GM18858 (cell line): ENCODE measurements around the gene CACNA1S.

ENCODE experiments used
- ATAC-seq: cut with Tn5 transposase; IDR thresholded peaks from one replicate; pipeline ENCODE4 v1.9.1; 2021; ENCODE audit not compliant: unreplicated experiment

Gene CACNA1S

DNA sequence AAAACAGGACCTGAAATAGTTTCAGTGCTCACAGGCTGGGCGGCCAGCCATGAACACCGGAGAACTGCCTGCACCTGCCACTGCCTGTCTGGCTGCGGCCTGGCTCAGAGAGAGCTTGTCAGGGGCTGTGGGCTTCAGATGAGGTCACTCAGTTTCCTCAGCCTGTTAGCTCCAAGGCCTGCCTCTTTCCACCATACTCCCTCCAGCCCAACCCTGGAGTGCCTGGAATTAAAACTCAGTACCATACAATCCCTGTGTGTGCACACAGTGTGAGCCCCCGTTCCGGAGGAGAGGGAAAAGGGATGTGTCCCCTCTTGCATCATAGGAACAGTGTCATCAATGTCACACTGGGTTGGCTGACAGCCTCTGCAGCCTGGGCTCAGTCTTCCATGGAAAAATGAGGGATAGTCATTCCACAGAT is 16.2 kb downstream of the CACNA1S start:
- no peak for ATAC-seq

DNA sequence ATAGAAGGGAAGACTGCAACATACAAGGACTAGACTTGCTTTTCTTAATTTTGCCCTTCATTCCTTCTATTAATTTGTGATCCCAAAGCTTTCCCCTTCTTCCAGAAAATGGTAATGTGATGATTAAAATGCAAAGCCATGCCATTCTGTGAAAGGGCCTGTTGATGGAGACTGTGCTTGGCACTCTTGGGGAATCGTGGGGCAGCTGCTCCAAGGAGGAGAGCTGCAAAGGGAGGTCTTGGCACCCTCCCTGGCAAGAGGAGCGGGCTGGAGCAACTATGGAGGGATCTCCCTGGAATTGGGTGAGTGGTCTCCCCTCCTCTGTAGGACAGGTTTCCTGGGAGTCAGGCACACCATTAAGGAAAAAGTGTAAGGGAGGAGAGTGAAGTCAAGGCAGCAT is 16.6 kb downstream of the CACNA1S start:
- ATAC-seq = no peak

DNA sequence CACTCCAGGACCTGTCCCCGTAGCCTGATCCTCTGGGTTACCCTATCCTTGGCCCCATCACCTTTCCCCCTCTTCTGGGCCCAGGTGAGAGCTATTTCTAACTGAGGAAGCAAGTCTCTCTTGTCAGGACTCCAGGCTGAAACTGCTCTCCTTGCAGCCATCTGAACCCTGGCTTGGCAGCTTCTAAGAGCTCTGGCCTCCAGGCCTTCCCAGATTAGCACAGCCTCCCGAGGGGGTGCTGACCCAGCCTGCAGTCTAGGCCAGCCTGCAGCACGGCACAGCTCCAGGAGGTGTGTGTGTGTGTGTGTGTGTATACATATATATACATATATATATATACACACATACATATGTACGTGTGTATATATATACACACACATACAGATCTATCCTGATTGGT is 17.4 kb downstream of the CACNA1S start:
- no peak for ATAC-seq

DNA sequence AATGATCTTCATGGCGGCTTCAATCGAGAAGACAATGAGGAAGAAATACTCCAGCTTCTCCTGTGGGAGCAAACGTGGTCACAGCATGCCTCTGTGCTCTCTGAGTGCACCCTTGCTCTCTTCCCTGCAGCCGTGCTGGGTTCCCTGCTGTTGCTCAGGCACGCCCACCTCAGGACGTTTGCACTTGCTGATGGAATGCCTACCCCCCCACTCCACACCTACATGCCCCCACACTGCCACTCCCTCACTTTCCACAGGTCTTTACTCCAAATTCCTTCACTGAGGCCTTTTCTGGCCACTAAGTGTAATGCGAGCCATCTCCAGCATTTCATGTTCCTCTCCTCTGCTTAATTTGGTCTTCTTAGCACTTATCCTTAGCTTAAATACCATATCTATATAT is 18.3 kb downstream of the CACNA1S start:
- no peak for ATAC-seq

DNA sequence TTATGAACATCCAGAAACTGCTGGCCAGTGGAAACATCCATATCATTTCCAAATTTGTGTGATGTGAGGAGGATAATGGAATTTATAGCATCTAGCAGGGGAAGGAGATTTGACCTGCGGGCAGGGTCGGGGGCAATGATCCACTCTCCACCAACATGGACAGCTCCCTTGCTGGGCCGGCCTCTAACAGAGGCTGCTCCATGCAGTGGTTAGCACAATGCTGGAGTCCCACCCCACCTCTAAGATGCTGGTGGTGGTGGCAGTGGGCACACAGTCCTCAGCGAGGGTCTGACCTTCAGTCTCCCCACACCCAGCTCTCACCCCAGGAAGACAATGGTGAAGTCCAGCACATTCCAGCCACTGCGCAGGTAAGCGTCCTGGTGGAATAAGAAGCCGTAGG is 18.7 kb downstream of the CACNA1S start:
- ATAC-seq = no peak

DNA sequence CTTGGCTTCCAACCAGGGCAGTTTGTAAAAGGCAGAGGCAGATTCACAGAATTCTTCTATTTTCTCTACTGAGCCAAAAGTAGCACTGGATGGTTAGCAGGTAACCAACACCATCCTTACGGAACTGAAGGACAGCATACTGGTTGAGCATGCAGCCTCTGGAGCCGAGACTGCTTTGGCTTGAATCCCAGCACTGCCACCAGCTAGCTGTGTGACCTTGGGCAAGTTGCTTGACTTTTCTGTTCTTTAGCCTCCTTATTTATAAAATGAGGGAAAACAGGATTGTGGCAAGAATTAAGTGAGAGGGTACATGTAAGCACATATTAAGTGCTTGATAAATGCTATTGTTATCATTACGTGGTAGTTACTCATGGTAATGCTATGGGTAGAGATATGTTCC is 19.5 kb downstream of the CACNA1S start:
- ATAC-seq = no peak

DNA sequence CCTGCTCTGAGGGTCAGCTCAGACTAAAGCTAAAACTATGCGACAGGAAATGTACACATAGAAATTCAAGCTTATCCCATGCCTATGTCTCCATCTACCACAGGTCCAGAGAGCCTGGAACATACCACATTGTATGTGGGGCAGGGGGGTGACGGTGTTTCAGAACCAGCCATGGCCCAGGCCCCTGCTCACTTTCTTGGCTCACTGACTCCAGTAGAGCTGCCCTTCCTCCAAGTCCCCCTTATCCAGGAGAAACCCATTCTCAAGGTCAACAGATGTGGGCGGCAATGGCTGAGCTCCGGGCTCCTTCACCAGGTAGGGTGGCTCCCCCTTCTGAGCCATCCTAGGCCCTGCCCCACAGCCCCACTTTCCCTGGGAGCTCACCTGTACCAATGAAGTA is 21.0 kb downstream of the CACNA1S start:
- no peak for ATAC-seq

DNA sequence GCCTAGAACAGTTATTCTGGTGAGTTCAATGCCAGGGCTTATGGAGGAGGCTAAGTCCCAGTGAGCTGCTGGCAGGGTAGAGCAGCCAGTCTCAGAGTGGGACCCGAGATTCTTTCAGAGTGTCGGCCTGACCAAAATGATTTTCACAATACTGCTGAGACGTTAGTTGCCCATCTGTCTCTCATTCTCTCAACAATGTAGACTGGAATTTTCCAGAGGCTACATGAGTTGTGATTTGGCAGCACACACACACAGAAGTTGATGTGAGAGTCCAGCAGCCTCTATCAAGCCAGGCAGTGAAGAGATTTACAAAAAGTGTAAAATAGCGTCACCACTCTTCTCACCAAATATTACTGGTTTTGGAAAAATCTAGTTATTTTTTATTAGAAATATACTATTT is 21.7 kb downstream of the CACNA1S start:
- ATAC-seq = no peak

DNA sequence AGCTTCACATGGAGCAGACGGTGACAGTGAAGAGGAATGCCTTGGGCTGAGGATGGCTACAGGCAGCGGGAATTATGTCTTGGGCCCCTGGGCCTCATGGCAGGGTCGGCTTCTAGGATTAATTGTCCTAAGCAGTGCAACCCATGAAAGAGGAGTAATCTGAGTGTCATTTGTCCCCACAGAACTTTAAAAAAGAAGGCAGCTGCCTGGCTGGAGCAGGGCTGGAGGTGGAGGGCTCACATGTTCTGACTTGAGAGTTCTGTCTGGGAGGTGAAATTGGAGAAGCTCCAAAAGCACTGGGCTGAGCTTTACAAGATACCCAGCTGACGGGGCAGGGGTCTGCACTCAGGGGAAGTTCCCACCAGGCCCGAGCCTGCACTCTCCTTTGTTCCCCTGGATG is 22.6 kb downstream of the CACNA1S start:
- no peak for ATAC-seq

DNA sequence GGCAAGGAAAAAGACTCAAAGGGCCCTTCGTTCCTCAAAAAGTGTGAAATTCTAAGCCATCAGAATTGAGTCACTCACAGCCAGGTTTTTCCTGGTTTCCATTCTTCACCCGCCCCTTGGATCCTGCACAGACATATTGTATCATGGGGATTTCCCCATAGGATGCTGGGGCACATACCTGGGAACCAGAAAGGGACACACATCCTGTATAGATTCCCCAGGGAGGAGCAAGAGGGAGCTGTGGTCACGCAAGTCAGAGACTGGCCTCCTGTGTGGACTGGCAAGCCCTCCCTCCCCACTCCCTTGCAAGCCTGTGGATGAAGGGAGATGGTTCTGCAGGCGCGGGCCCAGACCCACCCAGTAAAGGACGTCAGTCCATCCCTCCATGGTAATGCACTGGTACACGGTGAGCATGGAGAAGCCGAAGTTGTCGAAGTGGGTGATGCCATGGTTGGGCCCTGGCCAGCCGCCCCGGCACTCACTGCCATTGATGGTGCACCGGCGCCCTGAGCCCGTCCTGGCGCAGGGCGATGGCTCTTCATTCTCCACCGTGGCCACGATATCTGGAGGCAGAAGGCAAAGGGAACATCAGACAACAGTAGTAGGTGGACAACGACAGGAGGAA is 23.2 kb downstream of the CACNA1S start:
- no peak for ATAC-seq

DNA sequence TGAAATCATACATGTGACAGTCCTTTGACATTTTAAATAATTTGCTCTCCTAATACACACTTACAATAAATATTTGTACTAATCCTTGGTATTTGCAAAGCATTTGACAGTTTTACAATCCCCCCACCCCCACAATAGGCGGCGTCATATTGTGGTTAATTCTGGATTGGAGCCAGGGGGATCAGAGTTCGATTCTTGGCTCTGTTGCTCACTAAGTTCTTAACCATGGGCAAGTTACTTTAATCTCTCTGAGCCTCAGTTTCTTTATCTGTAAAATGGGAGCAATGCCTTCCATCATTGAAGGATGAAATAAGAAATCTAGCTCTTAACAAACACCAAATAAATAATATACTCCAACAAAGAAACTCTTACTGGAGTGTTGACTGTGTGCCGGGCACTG is 23.8 kb downstream of the CACNA1S start:
- no peak for ATAC-seq

DNA sequence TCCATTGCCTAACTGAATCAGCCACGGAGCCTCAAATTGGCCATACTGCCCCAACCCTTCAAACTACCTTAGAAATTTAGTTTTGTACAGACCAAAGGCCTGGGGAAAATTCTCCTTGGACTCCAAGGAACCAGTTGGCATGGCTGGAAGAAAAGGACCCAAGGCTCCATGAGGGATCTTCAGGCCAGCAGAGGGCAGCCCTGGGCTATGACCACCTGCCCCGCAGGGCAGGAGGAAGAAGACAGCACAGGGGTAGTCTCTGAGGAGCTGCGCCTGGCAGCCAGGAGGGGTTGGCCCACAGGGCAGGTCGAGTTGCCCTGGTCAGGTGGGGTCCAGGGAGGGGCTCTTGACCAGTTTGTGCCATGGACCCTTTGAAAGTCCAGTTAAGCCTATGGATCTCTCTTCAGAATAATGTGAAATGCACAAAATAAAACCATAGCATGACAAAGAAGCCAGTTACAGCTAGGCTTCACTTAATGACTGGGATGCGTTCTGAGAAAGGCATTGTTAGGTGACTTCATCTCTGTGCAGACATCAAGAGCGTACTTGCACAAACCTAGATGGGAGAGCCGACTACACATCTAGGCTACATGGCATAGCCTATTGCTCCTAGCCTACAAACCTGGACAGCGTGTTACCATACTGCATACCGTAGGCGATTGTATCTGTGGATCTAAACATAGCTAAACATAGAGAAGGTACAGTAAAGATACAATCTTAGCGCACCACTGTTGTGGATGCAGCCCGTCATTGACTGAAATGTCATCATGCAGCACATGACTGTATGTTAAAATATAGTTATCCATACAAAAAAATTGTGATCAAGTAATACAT is 26.1 kb downstream of the CACNA1S start:
- no peak for ATAC-seq

DNA sequence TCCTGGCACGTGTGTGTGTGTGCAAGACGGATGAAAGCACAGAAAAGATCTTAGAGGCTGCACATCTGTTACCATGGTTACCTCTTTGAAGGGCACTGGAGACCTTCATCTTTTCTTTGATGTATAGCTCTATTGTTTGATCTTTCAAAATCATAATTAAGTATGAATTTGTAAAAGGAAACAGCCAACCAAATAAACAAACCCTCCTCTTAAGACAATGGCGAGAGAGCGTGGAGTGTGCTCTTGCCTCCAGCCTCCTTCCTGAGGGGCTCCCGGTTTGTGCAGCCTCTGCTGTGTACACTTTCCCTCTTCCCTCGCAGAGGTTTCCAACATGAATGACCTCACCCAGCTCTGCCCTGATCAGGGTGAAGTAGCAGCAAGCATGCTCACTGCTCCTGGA is 27.9 kb downstream of the CACNA1S start:
- ATAC-seq = no peak

DNA sequence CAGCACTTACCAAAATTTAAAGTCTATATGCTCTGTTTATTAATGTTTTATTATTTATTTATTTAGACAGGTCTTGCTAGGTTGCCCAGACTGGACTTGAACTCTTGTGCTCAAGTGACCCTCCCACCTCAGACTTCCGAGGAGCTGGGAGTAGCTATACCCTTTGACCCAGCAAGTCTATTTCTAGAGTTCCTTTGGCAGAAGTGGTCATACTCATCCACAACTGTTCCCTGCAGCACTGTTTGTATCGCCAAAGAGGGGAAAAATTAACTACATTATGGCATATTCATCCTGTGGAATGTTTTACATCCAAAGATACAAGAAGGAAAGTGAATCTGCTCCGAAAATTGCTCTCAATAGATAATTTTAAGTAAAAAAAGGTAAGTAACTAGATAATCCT is 28.5 kb downstream of the CACNA1S start:
- ATAC-seq = no peak

DNA sequence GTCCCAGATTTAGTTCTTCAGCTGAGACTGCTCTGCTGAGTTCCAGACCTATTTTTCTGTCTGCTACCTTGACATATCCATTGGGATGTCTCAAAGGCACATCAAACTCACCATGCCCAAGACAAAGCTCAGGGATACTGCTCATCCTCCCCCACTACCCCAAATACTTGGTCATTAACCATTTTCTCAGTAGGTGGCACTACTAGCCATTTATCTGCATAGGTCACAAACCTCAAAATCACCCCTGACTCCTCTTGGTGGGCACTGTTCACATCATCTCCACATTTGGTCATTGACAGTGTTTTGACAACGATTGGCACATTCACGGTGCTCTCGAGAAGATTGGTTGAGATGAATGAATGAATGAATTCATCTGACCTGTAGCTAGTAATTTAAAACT is 32.1 kb downstream of the CACNA1S start:
- no peak for ATAC-seq

DNA sequence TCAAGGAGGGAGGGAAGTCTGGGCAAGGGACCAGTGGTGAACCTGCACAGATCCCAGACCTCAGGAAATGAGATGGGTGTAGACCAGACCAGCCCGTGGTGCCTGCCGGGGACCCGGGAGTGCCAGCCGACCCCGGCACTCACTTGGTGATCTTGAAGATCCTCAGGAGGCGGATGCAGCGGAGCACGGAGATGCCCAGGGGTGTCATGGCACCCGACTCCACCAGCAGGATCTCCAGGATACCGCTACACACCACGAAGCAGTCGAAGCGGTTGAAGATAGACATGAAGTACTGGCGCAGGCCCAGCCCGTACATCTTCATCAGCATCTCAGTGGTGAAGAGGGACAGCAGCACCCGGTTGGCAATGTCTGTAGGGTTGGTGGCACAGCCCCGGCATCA is 34.5 kb downstream of the CACNA1S start:
- no peak for ATAC-seq

DNA sequence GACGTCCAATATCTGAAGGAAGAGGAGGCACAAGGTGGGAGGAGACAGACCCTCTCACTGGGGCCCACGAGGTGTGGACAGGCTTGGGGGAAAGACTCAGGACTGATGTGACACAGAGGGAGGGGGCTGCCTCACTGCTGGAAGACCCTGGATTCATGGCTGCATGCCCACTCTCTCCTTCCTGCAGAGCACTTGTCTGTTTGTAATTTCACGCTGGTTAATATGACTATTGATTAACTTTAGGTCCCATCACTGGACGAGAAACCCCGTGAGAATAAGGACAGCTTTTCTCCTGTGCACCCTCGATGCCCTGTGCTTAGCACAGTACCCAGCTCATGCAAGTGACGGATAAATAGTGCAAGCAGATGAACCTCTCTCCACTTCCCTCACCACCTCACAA is 35.1 kb downstream of the CACNA1S start:
- ATAC-seq = no peak

DNA sequence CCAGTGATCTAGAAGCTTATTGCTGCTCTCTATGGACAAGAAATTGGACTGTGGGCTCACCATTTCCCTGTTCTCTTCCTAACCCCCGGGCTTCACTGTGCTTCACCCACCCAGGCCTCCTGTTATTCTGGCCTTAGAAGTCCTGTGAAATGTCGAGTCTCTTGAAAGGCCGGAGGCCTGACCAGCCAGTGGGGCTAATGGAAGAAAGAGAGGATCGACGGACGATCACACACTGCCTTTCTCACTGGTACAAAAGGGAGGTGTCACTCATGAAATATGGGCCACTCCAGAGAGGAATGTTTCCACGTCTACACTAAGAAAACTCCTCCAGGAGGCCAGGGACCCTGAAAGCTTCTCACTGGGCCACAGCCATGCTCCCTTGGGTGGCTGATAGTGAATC is 36.1 kb downstream of the CACNA1S start:
- ATAC-seq = no peak

DNA sequence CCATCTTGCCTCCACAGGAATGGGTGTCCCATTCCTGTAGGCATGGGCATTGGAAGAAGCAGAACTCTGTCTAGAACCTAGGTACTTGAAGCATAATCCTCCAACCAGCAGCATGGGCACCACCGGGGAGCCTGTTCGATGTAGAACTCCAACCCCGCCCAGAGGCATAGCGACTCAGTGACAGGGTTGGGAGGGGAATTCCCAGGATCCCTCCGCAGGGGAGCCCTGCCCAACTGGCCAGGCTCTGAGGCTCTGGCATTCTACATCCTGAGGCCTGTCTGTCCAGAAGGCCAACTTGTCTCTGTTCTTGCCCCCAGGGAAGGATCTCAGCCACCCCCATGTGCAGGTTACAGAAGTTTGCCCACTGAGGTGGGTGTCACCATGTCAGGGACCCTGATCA is 38.2 kb downstream of the CACNA1S start:
- no peak for ATAC-seq

DNA sequence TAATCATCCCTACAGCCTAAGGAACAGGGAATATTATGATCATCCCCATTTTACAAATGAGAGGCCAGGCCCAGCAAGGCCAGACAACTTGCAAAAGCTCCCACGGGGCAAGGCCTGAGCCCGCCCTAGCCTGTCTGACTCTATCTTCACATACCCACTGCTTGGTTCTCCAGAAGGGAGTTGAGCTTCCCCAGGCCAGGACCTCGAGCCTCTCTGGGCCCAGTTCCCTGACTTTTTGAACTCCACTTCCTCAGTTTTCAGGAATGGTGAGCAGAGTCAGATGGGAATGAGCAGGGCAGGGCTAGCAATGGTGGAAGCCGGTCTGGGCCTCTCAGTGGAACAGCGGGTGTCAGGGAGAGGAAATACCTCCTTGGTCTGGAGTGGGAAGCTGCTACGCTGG is 39.3 kb downstream of the CACNA1S start:
- no peak for ATAC-seq

DNA sequence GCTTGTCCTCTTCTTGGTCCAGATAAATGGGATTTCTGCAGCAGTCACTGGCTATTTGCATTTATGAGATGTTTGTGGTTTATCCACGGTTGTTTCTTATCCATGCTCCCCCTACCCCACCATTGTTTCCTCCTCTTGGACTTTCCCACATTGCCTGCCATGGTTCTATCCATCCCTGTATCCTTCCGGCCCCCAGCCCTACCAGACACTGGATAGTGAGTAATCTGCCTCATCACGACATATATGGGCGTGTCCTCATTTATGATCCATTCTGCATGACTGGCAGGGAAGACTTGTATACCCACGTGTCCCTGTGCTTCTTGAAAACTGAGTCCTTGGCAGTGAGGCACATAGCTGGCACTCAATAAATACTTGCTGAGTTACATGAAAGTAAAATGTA is 40.1 kb downstream of the CACNA1S start:
- ATAC-seq = no peak

DNA sequence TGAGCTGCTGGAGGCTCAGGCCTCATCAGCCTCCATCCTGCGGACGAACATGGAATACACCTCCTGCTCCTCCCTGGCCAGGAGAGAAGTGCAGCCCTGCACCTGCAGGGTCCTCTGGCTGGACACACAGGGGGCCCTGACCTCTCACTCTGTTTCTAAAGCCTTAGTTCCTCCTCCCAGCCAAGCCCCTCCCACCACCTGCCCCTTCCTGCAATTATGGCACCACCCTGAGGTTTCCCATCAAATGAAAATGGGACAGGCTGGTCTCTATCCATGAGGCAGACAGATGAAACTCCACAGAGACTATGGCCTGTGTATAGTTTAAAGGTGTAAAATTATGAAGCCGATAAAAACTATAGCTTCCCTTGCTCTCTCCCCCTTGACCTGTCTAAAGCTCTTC is 42.6 kb downstream of the CACNA1S start:
- no peak for ATAC-seq

DNA sequence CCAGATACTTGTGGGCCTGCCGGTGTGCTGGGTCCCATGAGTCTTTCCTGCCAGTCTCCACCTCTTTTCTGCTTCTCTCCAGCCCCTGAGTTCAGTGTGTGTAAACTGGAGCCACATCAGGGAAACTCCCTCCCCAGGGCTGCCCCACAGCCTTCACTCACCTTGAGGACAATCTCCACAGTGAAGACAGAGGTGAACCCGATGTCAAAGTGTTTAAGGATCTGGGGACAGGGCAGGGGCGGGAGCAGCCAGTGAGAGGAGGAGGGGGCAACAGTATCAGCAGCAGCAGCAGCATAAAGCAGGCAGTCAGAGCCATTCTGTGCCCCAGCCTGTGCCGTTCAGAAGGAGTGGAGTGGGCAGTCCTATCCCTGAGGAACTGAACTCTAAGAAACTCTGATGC is 43.2 kb downstream of the CACNA1S start:
- ATAC-seq = no peak
